Measurements from ENCODE around the gene ISLR.

ISLR gene

DNA sequence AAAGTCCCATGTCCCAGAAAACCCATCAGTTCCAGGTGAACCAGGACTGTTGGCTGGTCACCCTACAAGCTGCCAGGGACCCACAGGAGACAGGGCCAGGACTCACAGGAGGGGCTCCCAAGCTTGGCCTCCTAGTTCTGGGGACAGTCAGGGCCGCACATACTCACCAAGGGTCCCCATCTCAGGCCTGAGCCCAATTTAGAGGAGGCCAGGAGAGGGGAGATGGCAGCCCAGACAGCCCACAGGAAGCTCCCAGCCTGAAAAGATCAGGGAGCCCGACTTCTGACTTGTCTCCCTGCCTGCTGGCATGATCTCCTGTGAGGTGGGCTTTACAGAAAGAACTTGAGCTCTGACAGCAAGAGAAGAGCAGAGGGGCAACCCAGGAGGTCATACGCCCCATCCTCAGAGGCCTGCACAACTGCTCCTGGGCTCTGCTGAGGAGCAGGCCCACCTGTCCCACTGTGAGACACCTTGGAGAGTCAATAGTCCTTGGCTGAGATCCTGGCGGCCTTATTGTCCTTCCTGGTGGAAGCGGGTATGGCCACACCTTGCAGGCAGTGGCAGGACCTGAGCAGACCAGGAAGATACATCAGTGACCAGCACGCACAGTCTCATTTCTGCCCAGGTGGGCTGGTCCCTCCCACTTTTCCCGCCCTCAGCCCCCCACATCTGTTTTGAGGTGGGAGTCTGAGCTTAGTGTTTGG, 2.5 kb upstream of the ISLR start:
- no peak overlapping the region for H3K27ac ChIP-seq (ENCODE audit: low read length)
- H3K4me2 ChIP-seq (ENCODE audit: insufficient read depth, low read length) = no peak overlapping the region
- H3K9me3 ChIP-seq (ENCODE audit: insufficient read depth, low read length, severe bottlenecking) = no peaks in the 10 kb centered on the region
- H3K4me3 ChIP-seq (ENCODE audit: low read depth in 1 of 2, low read length in 2 of 2) = no peak overlapping the region
- no peaks in the 10 kb centered on the region for H3K36me3 ChIP-seq (ENCODE audit: insufficient read depth, low read length)
- H3K9ac ChIP-seq (ENCODE audit: low read depth, low read length) = no peak overlapping the region
- H2AFZ ChIP-seq (ENCODE audit: low read depth, low read length) = no peak overlapping the region
- ATAC-seq (ENCODE audit: insufficient read depth, low read depth) = no peak
- TF ChIP-seq CTCF (IDR thresholded peaks at IDR 0.05; ENCODE audit: borderline replicate concordance, extremely low read depth, low read length, poor library complexity, severe bottlenecking) = no peak
- no peak for TF ChIP-seq EZH2 (IDR thresholded peaks at IDR 0.05; ENCODE audit: borderline replicate concordance, low read depth, low read length, severe bottlenecking)
- no peaks in the 10 kb centered on the region for H4K20me1 ChIP-seq (ENCODE audit: insufficient read depth, low read length)
- H3K79me2 ChIP-seq (ENCODE audit: insufficient read depth, low read length) = no peaks in the 10 kb centered on the region
- peaks cover 12% of the 10 kb centered on the region for H3K27me3 ChIP-seq (ENCODE audit: insufficient read depth, low read length, poor library complexity)
- no peaks in the 10 kb centered on the region for H3K4me1 ChIP-seq (ENCODE audit: insufficient read depth, low read length)
- no peak for DNase-seq

- H3K4me3 ChIP-seq (ENCODE audit: low read depth in 1 of 2, low read length in 2 of 2) = no peak overlapping the region
- no peaks in the 10 kb centered on the region for H3K79me2 ChIP-seq (ENCODE audit: insufficient read depth, low read length)
- TF ChIP-seq CTCF (IDR thresholded peaks at IDR 0.05; ENCODE audit: borderline replicate concordance, extremely low read depth, low read length, poor library complexity, severe bottlenecking) = no peak
- no peak for TF ChIP-seq EZH2 (IDR thresholded peaks at IDR 0.05; ENCODE audit: borderline replicate concordance, low read depth, low read length, severe bottlenecking)
- H3K27me3 ChIP-seq (ENCODE audit: insufficient read depth, low read length, poor library complexity) = peaks cover 12% of the 10 kb centered on the region
- DNase-seq = no peak
- no peak for ATAC-seq (ENCODE audit: insufficient read depth, low read depth)
- no peaks in the 10 kb centered on the region for H3K36me3 ChIP-seq (ENCODE audit: insufficient read depth, low read length)
- no peak overlapping the region for H3K9ac ChIP-seq (ENCODE audit: low read depth, low read length)
- H3K4me2 ChIP-seq (ENCODE audit: insufficient read depth, low read length) = no peak overlapping the region
- no peak overlapping the region for H3K27ac ChIP-seq (ENCODE audit: low read length)
- no peaks in the 10 kb centered on the region for H3K4me1 ChIP-seq (ENCODE audit: insufficient read depth, low read length)
- no peak overlapping the region for H2AFZ ChIP-seq (ENCODE audit: low read depth, low read length)
- H3K9me3 ChIP-seq (ENCODE audit: insufficient read depth, low read length, severe bottlenecking) = no peaks in the 10 kb centered on the region
- H4K20me1 ChIP-seq (ENCODE audit: insufficient read depth, low read length) = no peaks in the 10 kb centered on the region
Measured at GRCh38 chr15:74171965-74172541, 1.5 kb upstream of the ISLR start.

DNA sequence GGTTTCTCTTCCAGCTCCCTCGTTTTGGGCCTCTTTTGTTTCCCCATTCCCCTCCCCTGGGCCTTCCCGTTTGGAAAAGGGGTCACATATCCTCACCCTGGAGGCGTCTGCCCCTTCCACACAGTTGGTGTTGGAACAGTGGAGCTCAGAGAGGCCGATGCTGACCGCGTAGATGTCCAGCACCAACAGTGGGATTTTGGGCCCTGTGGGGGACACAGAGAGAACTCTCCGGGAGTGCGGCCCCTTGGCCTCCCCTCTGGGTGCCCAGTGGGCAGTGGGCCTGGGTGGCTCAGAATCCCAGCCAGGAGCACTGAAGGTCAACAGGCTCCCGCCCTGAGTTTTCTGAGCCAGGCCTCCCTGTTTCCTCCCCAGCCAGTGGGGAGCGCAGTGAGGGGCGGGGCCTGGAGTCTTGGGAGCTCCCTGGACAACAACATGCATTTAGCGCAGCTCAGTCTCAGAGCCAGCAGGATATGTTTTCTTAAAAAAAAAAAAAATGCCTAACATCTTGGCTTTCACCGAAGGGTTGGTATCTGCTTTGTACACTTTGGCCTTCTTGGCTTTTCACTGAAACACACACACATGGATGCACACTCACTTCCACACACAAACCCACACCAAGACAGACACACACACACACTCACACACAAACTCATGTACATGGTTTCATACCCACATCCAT, 670 bp upstream of the ISLR start:
- no peak overlapping the region for H3K4me3 ChIP-seq (ENCODE audit: low read depth in 1 of 2, low read length in 2 of 2)
- H3K9me3 ChIP-seq (ENCODE audit: insufficient read depth, low read length, severe bottlenecking) = no peaks in the 10 kb centered on the region
- H3K79me2 ChIP-seq (ENCODE audit: insufficient read depth, low read length) = no peaks in the 10 kb centered on the region
- H3K4me2 ChIP-seq (ENCODE audit: insufficient read depth, low read length) = no peak overlapping the region
- no peaks in the 10 kb centered on the region for H3K4me1 ChIP-seq (ENCODE audit: insufficient read depth, low read length)
- no peak overlapping the region for H3K9ac ChIP-seq (ENCODE audit: low read depth, low read length)
- H3K36me3 ChIP-seq (ENCODE audit: insufficient read depth, low read length) = no peaks in the 10 kb centered on the region
- no peaks in the 10 kb centered on the region for H4K20me1 ChIP-seq (ENCODE audit: insufficient read depth, low read length)
- TF ChIP-seq CTCF (IDR thresholded peaks at IDR 0.05; ENCODE audit: borderline replicate concordance, extremely low read depth, low read length, poor library complexity, severe bottlenecking) (no peak), EZH2 (IDR thresholded peaks at IDR 0.05; ENCODE audit: borderline replicate concordance, low read depth, low read length, severe bottlenecking) (no peak)
- ATAC-seq (ENCODE audit: insufficient read depth, low read depth) (no peak), DNase-seq (no peak)
- no peak overlapping the region for H2AFZ ChIP-seq (ENCODE audit: low read depth, low read length)
- no peak overlapping the region for H3K27ac ChIP-seq (ENCODE audit: low read length)
- H3K27me3 ChIP-seq (ENCODE audit: insufficient read depth, low read length, poor library complexity) = peaks cover 12% of the 10 kb centered on the region
